Esophagus (tissue), 2 donors: ENCODE measurements around the gene HDAC8. TPM values are rescaled to one million over a fixed set of nuclear protein-coding genes. Genes with fewer than 3 reads are reported as not detected.
"Not testable (repeated sequence)": the region's sequence is repeated elsewhere in the genome, so short reads cannot be mapped to it uniquely, and the experiment has no call there.

Source experiments
- H3K27ac ChIP-seq, 2 donors: one replicate each; pipeline ENCODE4 v1.5.1; 2013; ENCODE audit warnings: low read depth in 2 of 2, mild to moderate bottlenecking in 2 of 2, inconsistent platforms in 1 of 2, low read length in 1 of 2, moderate library complexity in 1 of 2
- H3K27me3 ChIP-seq, 2 donors: one replicate each; pipeline ENCODE4 v1.6.1; 2013; ENCODE audit warnings: low read length in 2 of 2, control low read depth in 1 of 2, mild to moderate bottlenecking in 1 of 2; ENCODE audit not compliant: insufficient read depth in 2 of 2, control insufficient read depth in 1 of 2
- H3K36me3 ChIP-seq, 2 donors: one replicate each; pipeline ENCODE4 v1.6.1; 2013; ENCODE audit warnings: low read length in 1 of 2; ENCODE audit not compliant: control insufficient read depth in 2 of 2, insufficient read depth in 2 of 2
- H3K4me1 ChIP-seq, 2 donors: one replicate each; pipeline ENCODE4 v1.6.1; 2013; ENCODE audit warnings: low read length in 1 of 2; ENCODE audit not compliant: control insufficient read depth in 2 of 2, insufficient read depth in 2 of 2
- H3K4me3 ChIP-seq, 2 donors: one replicate each; pipeline ENCODE4 v1.5.1; 2013; ENCODE audit warnings: low read length in 2 of 2, mild to moderate bottlenecking in 2 of 2, low read depth in 1 of 2, moderate library complexity in 1 of 2
- H3K9me3 ChIP-seq, 2 donors: one replicate each; pipeline ENCODE4 v1.6.1; 2013; ENCODE audit warnings: mild to moderate bottlenecking in 2 of 2, low read depth in 1 of 2, low read length in 1 of 2, moderate library complexity in 1 of 2; ENCODE audit not compliant: control insufficient read depth in 2 of 2, insufficient read depth in 1 of 2
- WGBS, 2 donors: extraction: QIAGEN DNeasy Blood & Tissue Kit; methylation state at CpG; one replicate each; pipeline ENCODE4 v1.1.7; 2013; 5-methylcytosine and 5-hydroxymethylcytosine counted together
- polyA plus RNA-seq, 2 donors: library from polyadenylated mRNA; stranded (reverse); fragments of 200-250 nt; gene quantifications; one replicate each; pipeline ENCODE4 v1.2.3, GENCODE V29; 2013
- donor health status: healthy with polysubstance abuse.
- donor health status: Bipolar disorder and iron deficiency.

HDAC8 gene
- polyA plus RNA-seq, 2 donors, result 13.9 to 31.1 TPM

GRCh38 chrX:72430405-72430968 is 142.2 kb downstream of the HDAC8 start:
- Histone ChIP-seq H3K4me1 (no peaks in the 10 kb centered on the region), H3K36me3 (no peaks in the 10 kb centered on the region), H3K4me3 (no peak overlapping the region), H3K27ac (no peak overlapping the region), H3K9me3 (no peaks in the 10 kb centered on the region), H3K27me3 (no peaks in the 10 kb centered on the region)
- WGBS, 2 donors, result 88 to 92% methylated on average over 4 of the region's 4 CpGs

GRCh38 chrX:72421797-72422196 is 150.8 kb downstream of the HDAC8 start:
- Histone ChIP-seq H3K4me1 (no peaks in the 10 kb centered on the region), H3K36me3 (no peaks in the 10 kb centered on the region), H3K4me3 (no peak overlapping the region), H3K27me3 (no peaks in the 10 kb centered on the region), H3K27ac (no peak overlapping the region), H3K9me3 (no peaks in the 10 kb centered on the region)

- Histone ChIP-seq H3K4me3 (no peak overlapping the region), H3K27me3 (peaks cover 0 to 2% of the 10 kb centered on the region in 2 donors), H3K36me3 (no peaks in the 10 kb centered on the region), H3K4me1 (no peaks in the 10 kb centered on the region), H3K9me3 (no peaks in the 10 kb centered on the region), H3K27ac (no peak overlapping the region)
- WGBS, 2 donors, result 70 to 80% methylated on average over 1 of the region's 1 CpG
Observed at GRCh38 chrX:72409993-72410392, 162.7 kb downstream of the HDAC8 start.

- Histone ChIP-seq H3K9me3 (no peaks in the 10 kb centered on the region), H3K4me3 (no peak overlapping the region), H3K27ac (no peak overlapping the region), H3K36me3 (no peaks in the 10 kb centered on the region), H3K27me3 (peaks cover 0 to 2% of the 10 kb centered on the region in 2 donors), H3K4me1 (no peaks in the 10 kb centered on the region)
- WGBS, 2 donors, result 73 to 79% methylated on average over 2 of the region's 2 CpGs
Observed at GRCh38 chrX:72408885-72409284, 163.8 kb downstream of the HDAC8 start.

- not testable (repeated sequence) for H3K4me1 ChIP-seq, H3K9me3 ChIP-seq, H3K36me3 ChIP-seq, H3K27ac ChIP-seq, H3K4me3 ChIP-seq, H3K27me3 ChIP-seq
- WGBS, 2 donors, result 81 to 95% methylated on average over 2 of the region's 2 CpGs
Observed at GRCh38 chrX:72405136-72405535, 167.5 kb downstream of the HDAC8 start.

GRCh38 chrX:72402614-72403013 is 170.0 kb downstream of the HDAC8 start:
- no peaks in the 10 kb centered on the region for H3K9me3 ChIP-seq
- H3K27ac ChIP-seq, result no peak overlapping the region
- H3K36me3 ChIP-seq, result no peaks in the 10 kb centered on the region
- H3K4me1 ChIP-seq, result no peaks in the 10 kb centered on the region
- H3K4me3 ChIP-seq, result no peak overlapping the region
- no peaks in the 10 kb centered on the region for H3K27me3 ChIP-seq

- Histone ChIP-seq H3K4me3 (no peak overlapping the region), H3K27ac (no peak overlapping the region), H3K27me3 (no peaks in the 10 kb centered on the region), H3K36me3 (no peaks in the 10 kb centered on the region), H3K4me1 (no peaks in the 10 kb centered on the region), H3K9me3 (no peaks in the 10 kb centered on the region)
Observed at GRCh38 chrX:72399816-72400215, 172.8 kb downstream of the HDAC8 start.

- Histone ChIP-seq H3K9me3 (no peaks in the 10 kb centered on the region), H3K36me3 (no peaks in the 10 kb centered on the region), H3K4me1 (no peaks in the 10 kb centered on the region), H3K27me3 (peaks cover 0 to 2% of the 10 kb centered on the region in 2 donors), H3K4me3 (no peak overlapping the region), H3K27ac (no peak overlapping the region)
- WGBS, 2 donors, result 38 to 41% methylated on average over 1 of the region's 1 CpG
Observed at GRCh38 chrX:72396117-72396516, 176.5 kb downstream of the HDAC8 start.

GRCh38 chrX:72395237-72395636 is 177.4 kb downstream of the HDAC8 start:
- H3K4me1 ChIP-seq, result no peaks in the 10 kb centered on the region
- H3K36me3 ChIP-seq, result no peaks in the 10 kb centered on the region
- 46 to 61% methylated on average over 1 of the region's 1 CpG for WGBS, 2 donors
- peaks cover 0 to 2% of the 10 kb centered on the region in 2 donors for H3K27me3 ChIP-seq
- H3K4me3 ChIP-seq, result no peak overlapping the region
- H3K9me3 ChIP-seq, result no peaks in the 10 kb centered on the region
- no peak overlapping the region for H3K27ac ChIP-seq

- Histone ChIP-seq H3K27me3 (peaks cover 0 to 2% of the 10 kb centered on the region in 2 donors), H3K9me3 (no peaks in the 10 kb centered on the region), H3K27ac (no peak overlapping the region), H3K4me3 (no peak overlapping the region), H3K4me1 (no peaks in the 10 kb centered on the region), H3K36me3 (no peaks in the 10 kb centered on the region)
- WGBS, 2 donors, result 55% methylated on average over 8 of the region's 8 CpGs
Observed at GRCh38 chrX:72394518-72395170, 178.0 kb downstream of the HDAC8 start.
